BJ (cell line): ENCODE measurements around the gene SEPTIN2. TPM values are rescaled to one million over a fixed set of nuclear protein-coding genes. Genes with fewer than 3 reads are reported as not detected.

ENCODE experiments used
- CTCF ChIA-PET: fragments of 350-600 bp; formaldehyde crosslinking; extraction: SDS; loops from one replicate; lab custom pipeline; 2021; ENCODE audit warnings: antibody characterized with exemption, inconsistent platforms; lab: Yijun Ruan, JAX
- POLR2A ChIA-PET: fragments of 300-600 bp; sonication (Branson Sonifier 250); formaldehyde crosslinking; extraction: SDS; loops from one replicate; lab custom pipeline; 2021; ENCODE audit warnings: antibody characterized with exemption; lab: Charles Lee
- DNase-seq: peaks from one replicate; pipeline ENCODE4 v3.0.0-alpha.2; 2011; ENCODE audit warnings: low read depth
- H3K27me3 ChIP-seq: 2 replicates; pipeline ENCODE4 v1.6.0; 2011; ENCODE audit warnings: low read length; ENCODE audit not compliant: control insufficient read depth, insufficient read depth
- H3K36me3 ChIP-seq: 2 replicates; pipeline ENCODE4 v1.5.1; 2011; ENCODE audit warnings: low read length; ENCODE audit not compliant: control insufficient read depth, insufficient read depth
- H3K4me3 ChIP-seq: 2 replicates; pipeline ENCODE4 v1.5.1; 2011; ENCODE audit warnings: low read depth, mild to moderate bottlenecking, control low read depth, low read length
- CTCF ChIP-seq: IDR thresholded peaks from 2 replicates; pipeline ENCODE4 v1.5.1; 2011; ENCODE audit warnings: low read depth, mild to moderate bottlenecking, control low read depth, inconsistent platforms, low read length, moderate library complexity; ENCODE audit not compliant: insufficient read depth
- polyA plus RNA-seq: library from polyadenylated mRNA; depleted of rRNA; stranded (reverse); fragments of >200 nt; gene quantifications from 2 replicates; pipeline ENCODE4 v1.2.3, GENCODE V29; 2011

Gene SEPTIN2
- polyA plus RNA-seq, 1 experiment: 336 TPM

DNA sequence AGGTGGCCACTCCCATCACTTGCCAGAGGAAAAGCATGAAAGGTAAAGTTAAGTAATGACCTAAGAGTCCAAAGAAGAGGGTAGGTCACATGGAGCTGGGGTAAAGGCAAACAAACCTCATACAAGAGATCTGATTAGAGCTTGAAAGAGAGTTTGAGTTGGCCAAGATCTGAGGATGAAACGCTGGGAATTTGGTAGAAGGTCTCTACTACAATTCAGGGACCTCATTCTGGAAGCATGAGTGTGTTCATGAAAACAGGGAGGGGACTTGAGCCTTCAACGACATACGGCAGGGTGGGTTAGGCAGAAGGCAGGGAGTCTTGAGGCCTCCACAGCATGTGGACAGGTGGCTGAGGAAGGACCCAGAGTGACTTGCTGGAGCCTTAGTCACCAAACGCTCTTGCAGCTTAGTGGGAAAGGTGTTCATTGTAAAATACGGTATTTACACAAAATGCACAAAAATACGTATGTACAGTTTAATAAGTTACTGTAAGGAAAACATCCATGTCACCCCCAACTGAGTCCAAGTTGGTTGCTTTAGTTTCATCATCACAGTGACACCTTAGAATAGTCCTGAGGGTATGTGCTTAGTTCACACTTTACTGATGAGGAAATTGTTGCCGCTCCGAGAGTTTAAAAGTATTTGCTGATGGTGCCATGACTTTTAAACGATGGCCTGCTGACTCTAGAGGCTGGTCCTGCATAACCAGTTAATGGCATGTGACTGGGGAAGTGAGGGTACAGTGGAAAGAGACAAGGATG, 35.3 kb downstream of the SEPTIN2 start:
- CTCF ChIA-PET: interaction anchor here (1.3 kb wide), 1 partner anchor 14 kb away, joined by 4 read pairs; no protein-coding TSS in a partner anchor
- POLR2A ChIA-PET: no interaction called here
- Histone ChIP-seq H3K4me3 (no peak overlapping the region), H3K27me3 (no peaks in the 10 kb centered on the region), H3K36me3 (peaks cover 29% of the 10 kb centered on the region)
- TF ChIP-seq CTCF: no peak
- no peak for DNase-seq

- CTCF ChIA-PET: interaction anchor here (1.3 kb wide), 1 partner anchor 13 kb away, joined by 4 read pairs; no protein-coding TSS in a partner anchor
- Histone ChIP-seq H3K27me3 (no peaks in the 10 kb centered on the region), H3K36me3 (peaks cover 27% of the 10 kb centered on the region), H3K4me3 (no peak overlapping the region)
- POLR2A ChIA-PET: no interaction called here
- no peak for TF ChIP-seq CTCF
- DNase-seq: no peak
Measured at GRCh38 chr2:241351640-241352031, 35.9 kb downstream of the SEPTIN2 start.

- H3K4me3 ChIP-seq: no peak overlapping the region
- no peak for TF ChIP-seq CTCF
- H3K27me3 ChIP-seq: no peaks in the 10 kb centered on the region
- POLR2A ChIA-PET: no interaction called here
- DNase-seq: no peak
- H3K36me3 ChIP-seq: peaks cover 23% of the 10 kb centered on the region
- CTCF ChIA-PET: no interaction called here
Measured at GRCh38 chr2:241352227-241352626, 36.5 kb downstream of the SEPTIN2 start.

- Histone ChIP-seq H3K27me3 (no peaks in the 10 kb centered on the region), H3K4me3 (no peak overlapping the region), H3K36me3 (peaks cover 19% of the 10 kb centered on the region)
- DNase-seq: no peak
- ChIA-PET CTCF (interaction anchor here (1.1 kb wide), 2 partner anchors 37 kb away, joined by 3 to 5 read pairs; no protein-coding TSS in a partner anchor), POLR2A (no interaction called here)
- no peak for TF ChIP-seq CTCF
Measured at GRCh38 chr2:241354668-241355658, 39.2 kb downstream of the SEPTIN2 start.
